ENCODE results near the gene TFDP3.

DNA sequence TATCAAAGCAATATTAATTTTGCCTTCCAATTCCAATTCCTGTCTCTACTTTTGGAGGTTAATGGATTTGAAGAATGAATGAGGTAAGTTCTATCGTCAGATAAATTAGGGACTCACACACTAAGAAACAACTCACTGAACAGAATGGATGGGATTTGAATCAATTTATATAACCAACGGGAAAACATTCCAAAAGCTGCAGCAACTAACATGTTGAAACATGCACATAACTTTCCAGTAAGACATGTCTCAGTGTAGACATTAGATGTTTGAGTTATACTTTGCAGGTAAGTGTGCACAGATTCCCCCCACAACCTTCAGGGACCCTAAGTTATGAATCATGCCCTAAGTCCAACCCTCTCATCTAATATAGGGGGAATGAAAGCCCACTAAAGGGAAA is 34.3 kb downstream of the TFDP3 start:
- no peak for TF ChIP-seq POLR2A (IDR thresholded peaks at IDR 0.05; ENCODE audit: low read length)
- no peak for TF ChIP-seq GATA1 (IDR thresholded peaks at IDR 0.05; ENCODE audit: low read depth, low read length)
